T-helper 1 cell (primary cell): Measurements from ENCODE around the gene AP3S1.
"Not testable (repeated sequence)": the region's sequence is repeated elsewhere in the genome, so short reads cannot be mapped to it uniquely, and the experiment has no call there.

ENCODE experiments used
- DNase-seq, 5 donors: peaks; one replicate each; pipeline ENCODE4 v3.0.0-alpha.2; 2012 to 2020

The AP3S1 gene

DNA sequence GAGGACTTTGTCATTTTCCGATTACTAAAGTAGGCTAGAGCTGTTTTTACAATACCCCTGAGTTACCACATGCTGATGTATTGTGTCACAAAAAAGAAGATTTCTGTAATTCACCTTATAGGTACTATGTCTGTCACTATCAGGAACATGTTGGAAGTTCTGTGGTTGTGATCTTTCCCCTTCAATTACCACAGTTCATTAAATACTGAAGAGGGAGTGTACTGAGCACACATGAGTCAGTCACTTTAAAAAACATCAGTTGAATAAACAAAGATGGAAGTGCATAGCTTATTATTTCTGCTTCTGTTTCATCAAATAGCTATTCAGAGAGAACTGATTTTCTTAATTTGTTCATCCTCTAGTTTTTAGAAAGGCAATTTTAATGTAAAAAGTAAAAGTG is 31.7 kb downstream of the AP3S1 start:
- DNase-seq, result no peak

DNA sequence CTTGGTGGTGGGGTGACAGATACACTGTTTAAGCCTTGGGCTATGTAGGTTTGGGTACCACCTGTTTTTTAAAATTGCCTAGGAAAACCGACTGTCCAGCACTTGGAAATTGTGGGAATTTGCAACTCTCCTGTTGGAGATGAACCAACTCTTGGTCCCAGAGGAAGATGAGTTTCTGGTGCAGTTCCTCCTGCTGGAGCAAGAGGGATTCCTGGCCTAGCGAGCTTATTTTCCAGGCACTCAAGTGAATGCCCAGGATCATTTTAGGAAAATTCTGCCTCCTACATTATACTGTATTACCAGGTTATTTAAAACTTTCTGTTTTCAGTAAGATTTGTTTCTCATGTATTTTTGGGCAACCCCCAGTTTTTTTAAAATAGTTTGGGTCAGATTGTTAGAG is 33.7 kb downstream of the AP3S1 start:
- DNase-seq, result no peak

GRCh38 chr5:115877342-115877741 is 35.6 kb downstream of the AP3S1 start:
- not testable (repeated sequence) for DNase-seq

DNA sequence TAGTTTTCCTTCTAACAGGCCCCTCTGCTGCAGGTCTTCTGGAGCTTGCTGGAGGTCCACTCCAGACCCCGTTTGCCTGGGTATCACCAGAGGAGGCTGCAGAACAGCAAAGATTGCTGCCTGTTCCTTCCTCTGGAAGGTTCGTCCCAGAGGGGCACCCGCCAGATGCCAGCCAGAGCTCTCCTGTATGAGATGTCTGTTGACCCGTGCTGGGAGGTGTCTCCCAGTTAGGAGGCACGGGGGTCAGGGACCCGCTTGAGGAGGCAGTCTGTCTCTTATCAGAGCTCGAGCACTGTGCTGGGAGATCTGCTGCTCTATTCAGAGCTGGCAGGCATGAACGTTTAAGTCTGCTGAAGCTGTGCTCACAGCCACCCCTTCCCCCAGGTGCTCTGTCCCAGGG is 40.7 kb downstream of the AP3S1 start:
- not testable (repeated sequence) for DNase-seq

DNA sequence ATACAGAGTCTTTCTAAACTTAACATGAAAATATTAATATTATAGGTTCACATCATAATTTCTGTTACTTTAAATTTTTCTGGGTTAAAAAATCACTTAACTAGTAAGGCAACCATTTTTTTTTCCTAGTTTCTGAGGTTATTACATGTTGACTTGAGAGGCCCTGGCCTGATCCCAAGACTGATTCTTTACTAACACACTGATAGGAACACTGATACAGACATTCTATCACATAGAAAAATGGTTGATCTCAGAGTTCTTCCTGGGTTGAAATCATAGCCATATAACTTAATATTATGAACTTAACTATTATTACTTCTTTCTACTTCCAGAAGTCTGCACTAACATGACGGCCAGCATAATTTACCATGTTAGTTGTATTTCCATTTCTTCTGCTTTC is 43.0 kb downstream of the AP3S1 start:
- no peak for DNase-seq

DNA sequence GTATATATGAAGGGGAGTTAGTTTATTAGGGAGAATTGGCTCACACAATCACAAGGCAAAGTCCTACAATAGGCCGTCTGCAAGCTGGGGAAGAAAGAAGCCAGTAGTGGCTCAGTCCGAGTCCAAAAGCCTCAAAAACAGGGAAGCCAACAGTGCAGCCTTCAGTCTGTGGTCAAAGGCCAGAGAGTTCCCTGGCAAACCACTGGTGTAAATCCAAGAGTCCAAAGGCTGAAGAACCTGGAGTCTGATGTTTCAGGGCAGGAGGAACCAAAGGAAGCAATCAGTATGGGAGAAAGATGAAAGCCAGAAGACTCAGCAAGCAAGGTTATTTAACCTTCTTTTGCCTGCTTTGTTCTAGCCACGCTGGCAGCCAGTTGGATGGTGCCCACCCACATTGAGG is 43.5 kb downstream of the AP3S1 start:
- not testable (repeated sequence) for DNase-seq

GRCh38 chr5:115888027-115888426 is 46.3 kb downstream of the AP3S1 start:
- no peak for DNase-seq

- no peak for DNase-seq
Measured at GRCh38 chr5:115892021-115892420, 50.3 kb downstream of the AP3S1 start.

DNA sequence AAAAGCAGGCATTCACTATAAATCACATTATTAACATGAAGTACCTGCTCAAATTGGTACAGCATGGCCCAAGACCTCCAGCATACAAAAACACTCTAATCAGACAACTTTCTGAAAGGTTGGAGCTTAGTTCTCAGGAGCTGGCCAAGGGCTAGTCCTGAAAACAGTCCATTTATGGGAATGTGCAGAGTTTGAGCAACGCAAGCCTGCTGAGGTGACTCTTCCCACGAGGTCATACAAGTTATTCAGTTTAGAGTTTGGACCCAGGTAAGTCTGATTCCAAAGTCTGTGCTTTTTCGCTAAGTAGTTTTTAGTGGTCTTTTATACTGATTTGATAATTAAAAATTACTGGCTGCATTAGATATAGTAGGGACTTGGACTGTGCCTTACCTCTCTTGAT is 52.6 kb downstream of the AP3S1 start:
- DNase-seq, result no peak

- DNase-seq, result no peak
Measured at GRCh38 chr5:115895821-115896220, 54.1 kb downstream of the AP3S1 start.

DNA sequence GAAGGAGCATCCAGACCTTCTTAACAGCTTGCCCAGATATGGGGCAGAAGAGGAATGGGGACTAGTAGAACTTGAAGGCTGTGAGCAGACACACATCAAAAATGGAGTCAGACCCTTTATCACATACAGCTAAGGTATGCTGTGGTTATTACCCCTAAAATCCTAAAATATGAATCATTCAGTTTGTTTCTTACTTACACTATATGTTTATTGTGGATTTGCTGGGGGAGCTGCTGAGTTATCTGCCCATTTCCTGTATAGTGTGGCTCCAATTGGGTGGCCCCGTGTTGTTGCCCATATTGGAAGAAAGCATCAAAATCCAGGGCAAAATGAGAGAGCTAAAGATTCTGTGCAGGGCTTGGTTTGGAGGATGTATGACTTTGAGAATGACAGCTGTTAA is 56.9 kb downstream of the AP3S1 start:
- no peak for DNase-seq

DNA sequence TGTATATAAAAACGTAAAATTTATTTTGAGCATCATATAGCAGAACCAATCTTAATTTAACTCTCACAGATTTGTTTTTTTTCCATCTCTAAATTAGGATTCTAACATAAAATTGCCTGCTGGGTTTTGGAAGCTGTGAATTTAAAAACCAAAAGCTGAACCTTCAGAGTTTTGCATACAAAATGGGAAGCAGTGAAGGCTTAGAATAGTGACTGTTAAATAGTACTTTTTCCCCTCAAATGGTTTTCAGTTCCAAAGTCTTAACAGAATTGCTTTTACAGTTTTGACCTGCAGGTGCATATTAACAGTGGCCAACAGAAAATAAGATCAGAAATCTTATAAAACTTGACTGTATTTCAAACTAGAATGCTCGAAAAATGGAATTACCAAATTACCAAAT is 65.4 kb downstream of the AP3S1 start:
- no peak for DNase-seq

DNA sequence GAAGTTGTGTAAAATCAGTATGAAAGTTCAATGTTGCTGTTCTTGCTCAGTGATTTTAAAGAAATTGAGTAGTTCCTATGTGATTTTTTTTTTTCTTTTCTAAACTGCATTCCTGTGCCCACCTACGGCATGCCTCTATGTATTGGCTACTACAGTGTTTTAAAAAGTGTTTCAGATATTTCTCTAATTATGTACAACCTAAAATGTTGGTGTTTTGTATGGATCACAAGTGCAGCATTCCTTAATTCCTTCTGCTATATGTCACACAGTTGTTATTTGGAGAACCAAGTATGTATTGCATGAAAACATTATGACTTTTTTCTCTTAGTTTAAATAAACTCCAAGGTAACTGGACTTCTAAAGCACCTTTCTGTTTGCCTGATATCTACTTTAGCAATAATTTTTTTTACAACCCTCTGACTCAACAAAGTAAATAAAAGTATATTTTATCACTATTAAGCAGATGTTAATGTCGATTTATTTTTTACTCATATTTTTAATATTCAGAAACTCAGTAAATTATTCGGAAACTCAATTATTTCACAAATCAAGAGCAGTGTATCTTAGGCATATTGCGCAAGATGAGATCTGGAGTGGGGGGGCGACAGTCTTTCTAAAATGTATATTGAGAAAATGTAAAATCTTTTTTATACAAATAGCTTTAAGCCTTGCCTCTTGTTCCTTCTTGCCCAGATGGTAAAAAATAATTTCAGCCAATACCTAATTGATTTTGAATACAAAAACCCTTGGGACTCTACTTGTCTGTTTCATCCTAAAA is 72.1 kb downstream of the AP3S1 start:
- not testable (repeated sequence) for DNase-seq

GRCh38 chr5:115920171-115920725 is 78.5 kb downstream of the AP3S1 start:
- DNase-seq, result no peak

GRCh38 chr5:115928578-115929407 is 87.1 kb downstream of the AP3S1 start:
- DNase-seq, result not testable (repeated sequence)

DNA sequence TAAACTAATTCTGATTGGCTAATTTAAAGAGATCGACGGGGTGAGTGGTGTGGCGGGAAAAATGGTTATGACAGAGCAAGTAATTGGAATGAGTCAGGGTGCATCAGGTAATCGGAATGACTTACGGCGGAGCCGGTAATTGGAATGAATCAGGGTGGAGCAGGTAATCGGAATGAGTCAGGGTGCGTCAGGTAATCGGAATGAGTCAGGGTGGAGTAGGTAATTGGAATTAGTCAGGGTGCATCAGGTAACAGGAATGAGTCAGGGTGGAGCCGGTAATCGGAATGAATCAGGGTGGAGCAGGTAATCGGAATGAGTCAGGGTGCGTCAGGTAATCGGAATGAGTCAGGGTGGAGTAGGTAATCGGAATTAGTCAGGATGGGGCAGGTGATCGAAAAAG is 88.4 kb downstream of the AP3S1 start:
- not testable (repeated sequence) for DNase-seq

- DNase-seq, result no peak
Measured at GRCh38 chr5:115930630-115931337, 89.0 kb downstream of the AP3S1 start.

GRCh38 chr5:115932991-115933390 is 91.3 kb downstream of the AP3S1 start:
- DNase-seq, result no peak

DNA sequence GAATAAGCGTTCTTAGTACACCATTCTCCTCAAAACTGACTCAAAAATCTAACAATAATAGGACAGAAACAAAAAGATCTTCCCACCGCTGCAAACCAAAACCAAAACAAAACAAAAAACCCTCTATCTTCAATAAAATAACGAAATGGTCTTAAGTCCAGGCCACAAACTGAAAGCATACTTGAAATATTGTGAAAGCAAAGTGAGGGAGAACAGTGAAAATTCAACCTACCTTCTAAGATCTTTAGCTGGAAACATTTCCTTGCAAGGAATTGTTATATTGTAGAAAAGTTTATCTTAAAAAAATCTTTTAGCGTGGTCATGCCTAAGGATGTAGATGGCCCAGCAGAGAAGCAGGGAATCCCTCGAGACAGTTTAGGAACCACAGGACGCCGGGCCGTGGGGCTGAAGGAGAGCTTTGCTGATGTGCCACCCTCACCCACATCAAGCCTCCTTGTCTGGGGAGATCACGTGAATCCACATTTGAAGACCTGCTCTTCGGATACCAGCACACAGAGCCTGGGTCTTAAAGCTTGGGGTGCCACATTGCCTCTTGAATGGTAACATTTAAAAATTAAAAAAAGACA is 92.7 kb downstream of the AP3S1 start:
- DNase-seq, result no peak

- no peak for DNase-seq
Measured at GRCh38 chr5:115936031-115936430, 94.3 kb downstream of the AP3S1 start.

- no peak for DNase-seq
Measured at GRCh38 chr5:115939059-115939458, 97.3 kb downstream of the AP3S1 start.

GRCh38 chr5:115940080-115940810 is 98.5 kb downstream of the AP3S1 start:
- DNase-seq, result no peak
